Ishikawa (cell line): Measurements from ENCODE around the gene TAS1R1.

Source experiments
- CEBPB ChIP-seq: IDR thresholded peaks from 2 replicates; pipeline ENCODE4 v1.6.1; 2012
- CREB1 ChIP-seq: IDR thresholded peaks from 2 replicates; pipeline ENCODE4 v1.6.1; 2012; ENCODE audit warnings: low read depth
- EGR1 ChIP-seq: IDR thresholded peaks from 2 replicates; pipeline ENCODE4 v1.6.1; 2012
- EP300 ChIP-seq: IDR thresholded peaks from 2 replicates; pipeline ENCODE4 v1.6.1; 2012; ENCODE audit warnings: borderline replicate concordance
- FOXM1 ChIP-seq: IDR thresholded peaks from 2 replicates; pipeline ENCODE4 v1.6.1; 2012; ENCODE audit warnings: low read depth, borderline replicate concordance
- MAX ChIP-seq: IDR thresholded peaks from 2 replicates; pipeline ENCODE4 v1.6.1; 2012
- RAD21 ChIP-seq: IDR thresholded peaks from 2 replicates; pipeline ENCODE4 v1.6.1; 2012; ENCODE audit warnings: low read depth
- TAF1 ChIP-seq: IDR thresholded peaks from 2 replicates; pipeline ENCODE4 v1.6.1; 2012; ENCODE audit warnings: low read depth, mild to moderate bottlenecking
- TCF12 ChIP-seq: IDR thresholded peaks from 2 replicates; pipeline ENCODE4 v1.6.1; 2012; ENCODE audit warnings: low read depth
- USF1 ChIP-seq: IDR thresholded peaks from 2 replicates; pipeline ENCODE4 v1.6.1; 2012
- YY1 ChIP-seq: IDR thresholded peaks from 2 replicates; pipeline ENCODE4 v1.6.1; 2012; ENCODE audit warnings: low read depth
- ZBTB7A ChIP-seq: IDR thresholded peaks from 2 replicates; pipeline ENCODE4 v1.6.1; 2012; ENCODE audit warnings: low read depth
- TF ChIP-seq, protein P1 (sequence below): IDR thresholded peaks from 2 replicates; pipeline ENCODE4 v1.6.1; 2012; ENCODE audit warnings: low read depth, mild to moderate bottlenecking

DNA sequence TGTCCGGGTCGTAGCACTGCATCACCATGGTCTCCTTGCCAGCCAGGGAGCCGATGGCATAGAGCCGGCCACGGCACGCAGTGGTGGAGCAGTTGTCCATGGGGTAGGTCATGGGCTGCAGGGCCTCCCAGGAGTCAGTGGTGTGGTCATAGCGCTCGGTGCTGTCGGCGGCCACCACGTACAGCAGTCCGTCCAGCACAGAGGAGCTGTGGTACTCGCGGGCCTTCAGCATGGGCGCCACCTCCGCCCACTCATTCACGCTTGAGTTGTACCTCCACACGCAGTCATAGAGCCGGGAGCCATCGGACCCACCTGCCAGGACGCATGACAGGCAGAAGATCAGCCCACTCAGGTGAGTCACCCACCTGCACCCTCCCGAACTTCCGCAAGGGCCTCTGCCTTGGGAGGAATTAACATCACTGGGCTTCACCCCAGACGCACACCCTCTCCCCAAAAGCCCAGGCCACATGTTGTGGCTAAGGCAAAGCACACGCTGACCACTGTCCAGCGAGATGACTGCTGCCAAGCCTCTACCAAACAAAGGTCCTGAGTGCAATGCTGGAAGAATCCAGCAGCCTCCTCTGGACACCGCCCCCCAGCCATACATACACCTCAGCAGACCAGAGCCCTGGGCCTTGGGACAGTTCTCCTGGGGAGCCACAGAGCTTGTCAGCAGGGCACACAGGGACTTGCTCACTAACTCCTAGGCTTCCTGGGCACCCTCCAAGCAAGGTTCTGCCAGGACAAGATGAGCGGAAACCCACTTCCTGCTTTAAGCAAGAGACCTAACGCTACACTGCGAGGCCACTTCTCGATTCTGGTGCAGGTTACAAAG, 44.3 kb downstream of the TAS1R1 start:
- TF ChIP-seq RAD21, result no peak
- TF ChIP-seq YY1, result no peak
- TF ChIP-seq TCF12, result no peak
- TF ChIP-seq ZBTB7A, result no peak
- TF ChIP-seq TAF1, result no peak
- TF ChIP-seq, protein P1, sequence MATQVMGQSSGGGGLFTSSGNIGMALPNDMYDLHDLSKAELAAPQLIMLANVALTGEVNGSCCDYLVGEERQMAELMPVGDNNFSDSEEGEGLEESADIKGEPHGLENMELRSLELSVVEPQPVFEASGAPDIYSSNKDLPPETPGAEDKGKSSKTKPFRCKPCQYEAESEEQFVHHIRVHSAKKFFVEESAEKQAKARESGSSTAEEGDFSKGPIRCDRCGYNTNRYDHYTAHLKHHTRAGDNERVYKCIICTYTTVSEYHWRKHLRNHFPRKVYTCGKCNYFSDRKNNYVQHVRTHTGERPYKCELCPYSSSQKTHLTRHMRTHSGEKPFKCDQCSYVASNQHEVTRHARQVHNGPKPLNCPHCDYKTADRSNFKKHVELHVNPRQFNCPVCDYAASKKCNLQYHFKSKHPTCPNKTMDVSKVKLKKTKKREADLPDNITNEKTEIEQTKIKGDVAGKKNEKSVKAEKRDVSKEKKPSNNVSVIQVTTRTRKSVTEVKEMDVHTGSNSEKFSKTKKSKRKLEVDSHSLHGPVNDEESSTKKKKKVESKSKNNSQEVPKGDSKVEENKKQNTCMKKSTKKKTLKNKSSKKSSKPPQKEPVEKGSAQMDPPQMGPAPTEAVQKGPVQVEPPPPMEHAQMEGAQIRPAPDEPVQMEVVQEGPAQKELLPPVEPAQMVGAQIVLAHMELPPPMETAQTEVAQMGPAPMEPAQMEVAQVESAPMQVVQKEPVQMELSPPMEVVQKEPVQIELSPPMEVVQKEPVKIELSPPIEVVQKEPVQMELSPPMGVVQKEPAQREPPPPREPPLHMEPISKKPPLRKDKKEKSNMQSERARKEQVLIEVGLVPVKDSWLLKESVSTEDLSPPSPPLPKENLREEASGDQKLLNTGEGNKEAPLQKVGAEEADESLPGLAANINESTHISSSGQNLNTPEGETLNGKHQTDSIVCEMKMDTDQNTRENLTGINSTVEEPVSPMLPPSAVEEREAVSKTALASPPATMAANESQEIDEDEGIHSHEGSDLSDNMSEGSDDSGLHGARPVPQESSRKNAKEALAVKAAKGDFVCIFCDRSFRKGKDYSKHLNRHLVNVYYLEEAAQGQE, result no peak
- TF ChIP-seq EP300, result no peak
- no peak for TF ChIP-seq CEBPB
- no peak for TF ChIP-seq FOXM1
- no peak for TF ChIP-seq MAX
- TF ChIP-seq EGR1, result no peak
- no peak for TF ChIP-seq USF1
- no peak for TF ChIP-seq CREB1
